ENCODE data around the gene TMEM39B.
"Not testable (repeated sequence)": the region's sequence is repeated elsewhere in the genome, so short reads cannot be mapped to it uniquely, and the experiment has no call there.

GRCh38 chr1:32143302-32143695 lies 70.6 kb downstream of the TMEM39B start:
- not testable (repeated sequence) for TF ChIP-seq CTCF (IDR thresholded peaks at IDR 0.05; ENCODE audit: low read depth, low read length); POLR2A (IDR thresholded peaks at IDR 0.05; ENCODE audit: extremely low read depth, insufficient read length); MYC (IDR thresholded peaks at IDR 0.05; ENCODE audit: low read depth, low read length); MAX (IDR thresholded peaks at IDR 0.05; ENCODE audit: low read depth, low read length)
